GM18858 (cell line): ENCODE data around the gene RIC1.
A peak's percentile ranks its signal among the peaks of the same experiment; 100 is the strongest.
"Not testable (repeated sequence)": the region's sequence is repeated elsewhere in the genome, so short reads cannot be mapped to it uniquely, and the experiment has no call there.

Experiments
- ATAC-seq: cut with Tn5 transposase; IDR thresholded peaks from one replicate; pipeline ENCODE4 v1.9.1; 2021; ENCODE audit not compliant: unreplicated experiment

The RIC1 gene

GRCh38 chr9:5667391-5667790, 38.5 kb downstream of the RIC1 start:
- no peak for ATAC-seq

GRCh38 chr9:5670079-5670478, 41.2 kb downstream of the RIC1 start:
- no peak for ATAC-seq

GRCh38 chr9:5671711-5672353, 42.9 kb downstream of the RIC1 start:
- ATAC-seq: no peak

- ATAC-seq: not testable (repeated sequence)
These were observed 46.1 kb downstream of the RIC1 start for GRCh38 chr9:5675046-5675445.

GRCh38 chr9:5683591-5683990, 54.7 kb downstream of the RIC1 start:
- not testable (repeated sequence) for ATAC-seq

- ATAC-seq: no peak
These were observed 55.2 kb downstream of the RIC1 start for GRCh38 chr9:5684101-5684500.

- no peak for ATAC-seq
These were observed 59.2 kb downstream of the RIC1 start for GRCh38 chr9:5688109-5688508.

GRCh38 chr9:5690278-5690677, 61.4 kb downstream of the RIC1 start:
- ATAC-seq: no peak

GRCh38 chr9:5695860-5696259, 67.0 kb downstream of the RIC1 start:
- ATAC-seq: no peak

- peak; percentile 66 for ATAC-seq
These were observed 68.0 kb downstream of the RIC1 start for GRCh38 chr9:5696884-5697283.

GRCh38 chr9:5698004-5698403, 69.1 kb downstream of the RIC1 start:
- ATAC-seq: no peak

- ATAC-seq: no peak
These were observed 70.1 kb downstream of the RIC1 start for GRCh38 chr9:5698810-5699556.

- no peak for ATAC-seq
These were observed 79.5 kb downstream of the RIC1 start for GRCh38 chr9:5708414-5708813.

- ATAC-seq: no peak
These were observed 83.9 kb downstream of the RIC1 start for GRCh38 chr9:5712651-5713390.

- ATAC-seq: no peak
These were observed 85.8 kb downstream of the RIC1 start for GRCh38 chr9:5714501-5715401.

GRCh38 chr9:5715548-5716127, 86.7 kb downstream of the RIC1 start:
- ATAC-seq: no peak

GRCh38 chr9:5717434-5717833, 88.5 kb downstream of the RIC1 start:
- ATAC-seq: not testable (repeated sequence)

GRCh38 chr9:5718296-5719032, 89.6 kb downstream of the RIC1 start:
- ATAC-seq: no peak

GRCh38 chr9:5719100-5719926, 90.4 kb downstream of the RIC1 start:
- no peak for ATAC-seq
